GM19043 (cell line): ENCODE data around the gene DDX39A.

Experiments used
- ATAC-seq: cut with Tn5 transposase; IDR thresholded peaks from one replicate; pipeline ENCODE4 v1.9.1; 2021; ENCODE audit warnings: low read depth; ENCODE audit not compliant: unreplicated experiment

The DDX39A gene

GRCh38 chr19:14435320-14436050 is 16.3 kb upstream of the DDX39A start:
- no peak for ATAC-seq

DNA sequence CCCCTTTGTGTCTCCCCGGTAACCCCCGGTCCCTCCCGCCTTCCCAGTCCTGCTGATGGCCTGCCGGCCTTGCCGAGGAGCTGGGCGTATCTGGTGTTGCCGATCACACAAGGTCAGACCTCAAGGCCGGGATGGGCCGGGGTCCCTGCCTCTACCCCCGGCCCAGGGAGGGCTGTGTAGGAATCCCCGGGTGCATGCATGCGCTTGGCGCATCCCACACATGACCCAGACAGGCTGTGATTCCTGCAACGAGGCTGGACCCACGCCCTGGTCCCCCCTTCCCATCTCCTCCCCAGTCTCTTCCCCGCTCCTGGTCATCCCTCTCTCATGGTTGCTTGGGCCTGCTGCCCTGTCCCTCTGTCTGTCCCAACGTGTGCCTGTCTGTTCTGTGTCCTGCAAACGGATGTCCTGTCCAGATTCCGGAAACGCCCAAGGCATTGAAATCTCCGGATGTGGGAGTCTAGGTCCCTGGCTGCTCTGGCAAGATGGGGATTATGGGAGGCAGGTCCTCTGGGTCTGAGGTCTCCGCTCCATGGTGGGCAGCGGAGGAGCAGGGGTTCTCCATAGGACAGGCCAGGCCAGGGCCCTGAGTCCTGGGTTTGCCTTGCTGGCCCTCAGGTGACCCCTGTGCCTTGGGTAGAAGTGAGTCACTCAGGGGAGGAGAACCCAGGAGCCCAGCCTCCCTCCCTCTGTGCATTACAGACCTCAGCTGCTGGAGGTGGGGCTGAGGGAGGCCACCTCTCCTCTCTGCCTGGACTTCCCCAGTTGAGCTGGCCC is 15.6 kb upstream of the DDX39A start:
- no peak for ATAC-seq

- ATAC-seq, result no peak
Measured at GRCh38 chr19:14433554-14434501, 14.7 kb upstream of the DDX39A start.

DNA sequence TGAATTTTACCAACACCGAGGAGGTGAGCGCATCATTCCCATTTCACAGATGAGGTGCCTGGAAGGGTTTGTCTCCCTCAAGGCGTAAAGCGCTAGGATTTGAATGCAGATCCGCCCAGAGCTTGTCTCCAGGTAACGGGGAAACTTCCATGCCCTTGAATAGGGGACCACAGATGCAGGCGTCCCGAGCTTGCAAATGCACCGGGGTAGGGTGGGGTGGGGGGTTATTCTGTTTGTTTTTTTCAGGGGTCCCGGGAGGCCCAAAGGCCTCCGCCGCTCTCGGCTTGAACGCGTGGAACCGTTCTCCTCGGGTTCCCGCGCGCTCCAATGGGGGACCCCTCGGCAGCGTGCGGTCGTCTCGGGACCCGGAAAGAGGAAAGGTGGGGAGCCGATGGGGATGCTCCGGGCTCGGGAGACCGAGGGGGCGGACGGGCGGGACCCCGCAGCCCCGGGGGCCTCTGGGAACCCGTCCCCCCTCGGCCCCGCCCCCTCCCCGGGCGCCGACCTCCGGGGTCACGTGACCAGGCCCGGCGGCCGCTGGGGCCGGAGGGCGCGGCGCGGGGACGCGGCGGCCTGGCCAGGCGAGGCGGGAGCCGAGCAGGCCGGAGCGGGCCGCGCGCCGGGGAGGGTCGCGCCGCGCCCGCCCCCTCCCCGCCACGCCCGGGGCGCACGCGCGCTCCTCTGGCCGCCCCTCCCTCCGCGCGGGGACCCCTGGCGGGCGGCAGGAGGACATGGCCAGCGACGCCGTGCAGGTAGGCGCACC is 13.8 kb upstream of the DDX39A start, which contains the start of gene PKN1:
PKN1 (plus strand) TSS at position 516 of the 763 bp plus-strand sequence; CDS start at position 732, 216 bp downstream.
- ATAC-seq, result no peak

GRCh38 chr19:14430712-14431111 is 11.6 kb upstream of the DDX39A start:
- no peak for ATAC-seq

GRCh38 chr19:14428882-14429416 is 9.8 kb upstream of the DDX39A start:
- no peak for ATAC-seq

GRCh38 chr19:14427461-14427860 is 8.3 kb upstream of the DDX39A start:
- no peak for ATAC-seq

DNA sequence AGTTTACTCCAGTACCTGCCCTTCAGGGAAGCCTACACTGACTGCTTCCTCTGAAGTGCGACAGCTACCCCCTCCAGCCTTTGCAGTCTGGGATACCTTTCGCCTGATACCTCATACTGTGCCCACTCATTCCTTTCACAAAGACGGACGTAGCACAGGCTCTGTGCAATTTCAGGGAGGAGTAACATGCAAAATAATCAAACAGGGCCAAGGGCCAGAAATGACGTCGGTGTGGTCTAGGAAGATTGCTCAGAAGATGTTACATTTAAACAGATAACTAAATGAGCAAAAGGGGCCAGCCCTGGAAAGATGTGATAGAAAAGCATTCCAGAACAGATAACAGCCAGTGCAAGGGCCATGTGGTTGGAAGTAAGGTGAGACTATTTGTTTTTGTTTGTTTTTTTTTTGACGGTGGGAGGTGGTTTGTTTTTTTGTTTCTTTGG is 6.6 kb upstream of the DDX39A start:
- ATAC-seq, result no peak

DNA sequence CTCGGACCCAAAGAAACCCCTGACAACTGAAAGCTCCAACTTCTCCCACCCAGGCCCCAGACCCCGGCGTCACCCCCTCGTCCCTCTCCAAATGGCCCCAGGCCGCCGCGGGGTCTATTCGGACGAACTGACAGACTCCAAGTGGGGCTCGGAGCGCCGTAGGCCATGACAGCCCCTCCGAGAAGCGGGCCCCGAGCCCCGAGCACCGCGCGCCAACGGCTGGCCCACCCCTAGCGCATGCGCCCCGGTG is 360 bp downstream of the DDX39A start:
- ATAC-seq, result no peak

DNA sequence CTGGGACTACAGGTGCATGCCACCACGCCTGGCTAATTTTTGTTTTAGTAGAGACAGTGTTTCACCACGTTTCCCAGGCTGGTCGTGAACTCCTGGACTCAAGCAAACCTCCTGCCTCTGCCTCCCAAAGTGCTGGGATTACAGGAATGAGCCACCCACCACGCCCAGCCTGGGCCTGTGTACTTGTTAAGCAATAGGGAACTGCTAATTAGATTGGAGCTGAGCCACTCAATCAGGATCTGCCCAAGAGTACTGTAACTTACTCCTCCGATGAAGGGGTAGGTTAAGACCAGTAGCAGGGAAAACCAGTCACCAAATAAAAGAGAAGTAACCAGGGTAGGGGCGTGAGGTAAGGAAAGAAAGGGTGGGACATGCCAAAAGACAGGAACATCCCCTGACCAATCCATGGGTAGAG is 2.3 kb downstream of the DDX39A start:
- ATAC-seq, result no peak

DNA sequence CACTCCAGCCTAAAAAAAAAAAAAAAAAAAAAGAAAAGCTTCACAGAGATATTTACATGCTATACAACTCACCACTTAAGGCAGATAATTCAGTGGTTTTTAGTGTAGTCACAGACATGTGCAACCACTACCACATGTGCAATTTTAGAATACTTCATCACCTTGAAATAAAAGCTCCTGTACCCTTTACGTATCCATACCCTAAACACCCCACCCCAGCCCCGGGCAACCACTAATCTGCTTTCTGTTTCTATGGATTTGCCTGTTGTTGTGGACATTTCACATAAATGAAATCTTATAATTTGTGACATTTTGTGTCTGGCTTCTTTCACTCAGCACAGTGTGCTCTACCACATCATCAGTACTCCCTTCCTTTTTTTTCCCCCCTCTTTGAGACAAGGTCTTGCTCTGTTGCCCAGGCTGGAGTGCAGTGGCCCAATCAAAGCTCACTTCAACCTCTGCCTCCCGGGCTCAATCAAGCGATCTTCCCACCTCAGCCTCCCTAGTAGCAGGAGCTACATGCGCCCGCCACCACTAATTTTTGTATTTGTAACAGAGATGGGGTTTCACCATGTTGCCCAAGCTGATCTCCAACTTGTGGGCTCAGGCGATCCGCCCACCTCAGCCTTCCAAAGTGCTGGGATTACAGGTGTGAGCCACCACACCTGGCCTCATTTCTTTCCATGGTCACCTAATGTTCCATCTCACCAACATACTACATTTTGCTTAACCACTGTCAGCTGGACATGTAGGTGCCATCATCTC is 4.0 kb downstream of the DDX39A start:
- no peak for ATAC-seq

DNA sequence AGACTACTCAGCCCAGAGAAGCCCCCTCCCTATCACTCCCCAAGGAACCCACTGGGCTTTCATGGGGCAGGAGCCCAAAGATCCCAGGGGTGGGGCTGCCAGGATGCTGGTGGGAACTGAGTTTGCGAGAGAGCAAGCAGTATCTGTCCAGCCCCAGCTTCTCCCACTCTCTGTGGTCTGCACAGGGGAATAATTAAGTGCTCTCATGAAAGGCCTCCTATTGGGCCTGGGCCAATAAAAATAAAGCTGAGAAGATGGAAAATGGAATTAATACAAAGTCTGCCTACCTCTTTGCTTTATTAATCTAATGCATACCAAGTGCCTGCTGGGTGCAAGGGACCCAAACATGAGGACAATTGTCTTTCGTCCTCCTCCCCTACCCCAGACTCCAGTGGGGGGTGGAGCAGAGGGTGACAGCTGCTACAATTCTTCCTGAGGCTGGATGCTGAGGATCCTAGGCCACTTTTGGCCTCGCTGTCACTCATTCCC is 5.4 kb downstream of the DDX39A start:
- no peak for ATAC-seq

GRCh38 chr19:14412996-14413692 is 6.0 kb downstream of the DDX39A start:
- ATAC-seq, result no peak

DNA sequence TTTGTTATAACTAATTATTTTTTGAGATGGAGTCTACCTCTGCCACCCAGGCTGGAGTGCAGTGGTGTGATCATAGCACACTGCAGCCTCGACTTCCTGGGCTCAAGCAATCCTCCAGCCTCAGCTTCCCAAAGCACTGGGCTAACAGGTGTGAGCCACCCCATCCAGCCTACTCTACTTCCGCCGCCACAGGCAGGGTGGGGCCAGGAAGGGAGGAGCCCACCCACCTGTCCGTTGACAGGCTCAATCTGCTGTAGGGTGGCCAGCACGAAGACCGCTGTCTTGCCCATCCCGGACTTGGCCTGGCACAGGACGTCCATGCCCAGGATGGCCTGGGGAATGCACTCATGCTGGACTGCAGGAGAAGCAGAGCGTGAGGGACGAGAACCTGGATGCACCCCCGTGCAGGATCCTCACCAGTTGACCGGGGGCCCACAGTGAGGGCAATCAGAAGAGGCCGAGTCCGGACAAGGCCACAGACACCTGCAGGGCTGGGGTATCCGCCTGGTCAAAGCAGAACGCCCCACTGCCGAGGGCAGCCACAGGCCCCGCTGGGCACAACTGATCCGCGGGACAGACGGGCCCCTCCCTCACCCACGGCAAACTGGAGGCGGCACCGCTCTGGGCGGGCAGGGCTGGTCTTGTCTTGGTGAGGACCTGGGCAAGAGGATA is 6.7 kb downstream of the DDX39A start:
- no peak for ATAC-seq

DNA sequence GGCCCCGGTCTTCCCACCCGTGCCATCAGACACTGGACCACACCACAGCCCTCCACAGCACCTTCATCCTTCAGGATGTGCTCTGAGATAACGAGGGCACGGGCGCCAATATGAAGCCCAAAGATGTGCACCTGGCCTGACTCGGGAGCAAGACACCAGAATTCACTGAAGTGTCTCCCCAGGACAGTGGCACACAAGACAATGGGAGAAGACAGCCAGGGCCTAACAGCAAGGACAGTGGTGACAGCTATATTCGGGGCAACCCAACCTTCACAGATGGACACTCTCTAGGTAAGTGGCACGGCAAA is 7.2 kb downstream of the DDX39A start:
- ATAC-seq, result no peak

GRCh38 chr19:14411161-14411937 is 7.8 kb downstream of the DDX39A start:
- ATAC-seq, result no peak
